K562 (cell line): ENCODE data around the gene BLOC1S4. TPM values are rescaled to one million over a fixed set of nuclear protein-coding genes. Genes with fewer than 3 reads are reported as not detected.

Source experiments
- ARHGAP35 ChIP-seq: fragments of 450-650 bp; IDR thresholded peaks from 2 replicates; pipeline ENCODE4 v1.6.1; 2018; ENCODE audit not compliant: partially characterized antibody
- CBX2 ChIP-seq: fragments of 200-600 bp; sonication (generic); IDR thresholded peaks from one replicate; pipeline ENCODE4 v1.6.1; 2012; ENCODE audit warnings: mild to moderate bottlenecking, low read length, inconsistent platforms; ENCODE audit not compliant: insufficient read depth, poor library complexity, severe bottlenecking
- GTF2A2 ChIP-seq: IDR thresholded peaks from 2 replicates; pipeline ENCODE4 v1.6.1; 2016; ENCODE audit warnings: mild to moderate bottlenecking, missing genetic modification characterization, missing compliant biosample characterization
- KDM1A ChIP-seq, 2 experiments: fragments of 450-650 bp; IDR thresholded peaks; 2 replicates each; pipeline ENCODE4 v1.6.1; 2016; ENCODE audit warnings: mild to moderate bottlenecking in 2 of 2
- MTF1 ChIP-seq: fragments of 250-450 bp; sonication (Bioruptor Pico); IDR thresholded peaks from 2 replicates; pipeline ENCODE4 v1.9.0; 2021; ENCODE audit warnings: moderate library complexity, mild to moderate bottlenecking, inconsistent platforms, borderline replicate concordance
- NR4A1 ChIP-seq, 2 experiments: fragments of 250-450 bp in 1 of 2; fragments of 450-650 bp in 1 of 2; sonication (Bioruptor Pico) in 1 of 2; IDR thresholded peaks; 2 replicates each; pipeline versions ENCODE4 v1.4.0 to v1.6.1; 2016 to 2020; ENCODE audit warnings: mild to moderate bottlenecking in 2 of 2, missing compliant biosample characterization in 1 of 2, missing genetic modification characterization in 1 of 2, moderate library complexity in 1 of 2
- PHF8 ChIP-seq: fragments of 200-600 bp; sonication (generic); IDR thresholded peaks from 2 replicates; pipeline ENCODE4 v1.6.1; 2012; ENCODE audit warnings: mixed run types, mild to moderate bottlenecking, inconsistent platforms, low read length, moderate library complexity, borderline replicate concordance
- ZBTB1 ChIP-seq: sonication (generic); formaldehyde crosslinking; IDR thresholded peaks from 2 replicates; pipeline ENCODE4 v1.8.1; 2023; ENCODE audit warnings: missing genetic modification reagents, low read depth, mild to moderate bottlenecking, borderline replicate concordance
- ZKSCAN8 ChIP-seq: fragments of 200-800 bp; sonication (Bioruptor generic); IDR thresholded peaks from 2 replicates; pipeline ENCODE4 v1.6.1; 2016; ENCODE audit warnings: missing genetic modification characterization, missing compliant biosample characterization
- ZNF184 ChIP-seq: sonication (generic); formaldehyde crosslinking; IDR thresholded peaks from 2 replicates; pipeline ENCODE4 v1.5.0; 2020; ENCODE audit warnings: missing genetic modification reagents
- ZNF263 ChIP-seq: sonication (generic); formaldehyde crosslinking; IDR thresholded peaks from 2 replicates; pipeline ENCODE4 v1.8.0; 2022; ENCODE audit warnings: mild to moderate bottlenecking, missing genetic modification reagents, borderline replicate concordance
- ZSCAN29 ChIP-seq: fragments of 450-650 bp; IDR thresholded peaks from 2 replicates; pipeline ENCODE4 v1.6.1; 2017
- polyA plus RNA-seq, 8 experiments: library from polyadenylated mRNA; depleted of rRNA in 4 of 8; stranded (reverse) in 5 of 8; unstranded in 3 of 8; fragments of >200 nt; fragmentation: Nextera tagmentation in 2 of 8; fragmentation: Illumina TruSeq in 1 of 8; extraction: Ambion mirVana in 2 of 8; extraction: Trizol in 1 of 8; gene quantifications; 2 replicates each; pipeline versions ENCODE4 v1.2.1 to v1.2.3, GENCODE V29; 2011 to 2014; ENCODE audit warnings: inconsistent platforms in 1 of 8, missing spikeins in 1 of 8
- total RNA-seq, 7 experiments: library from RNA; depleted of rRNA in 6 of 7; stranded (reverse); fragments of >200 nt in 6 of 7; fragmentation: Illumina TruSeq in 2 of 7; extraction: Trizol in 2 of 7; gene quantifications; 2 replicates each; pipeline versions ENCODE4 v1.2.1 to v1.2.3, GENCODE V29; 2011 to 2021; ENCODE audit warnings: low replicate concordance in 1 of 7
- TF ChIP-seq, protein P1 (sequence below): fragments of 200-600 bp; sonication (generic); IDR thresholded peaks from one replicate; pipeline ENCODE4 v1.6.1; 2012; ENCODE audit warnings: mild to moderate bottlenecking, low read depth, low read length, inconsistent platforms
- TF ChIP-seq, protein P2 (sequence below): sonication (generic); formaldehyde crosslinking; IDR thresholded peaks from 2 replicates; pipeline ENCODE4 v1.8.0; 2023; ENCODE audit warnings: mild to moderate bottlenecking, missing genetic modification reagents
- TF ChIP-seq, protein P3 (sequence below): fragments of 250-450 bp; sonication (Bioruptor Pico); IDR thresholded peaks from 2 replicates; pipeline ENCODE4 v1.8.0; 2021; ENCODE audit warnings: moderate library complexity, mild to moderate bottlenecking, inconsistent platforms

The BLOC1S4 gene
- total and polyA plus RNA-seq, 9 of the 15 experiments (the other 6 are each of a cell fraction or from before 2014, with no cell fraction given): 3.1 to 31.6 (median 11.2) TPM

DNA sequence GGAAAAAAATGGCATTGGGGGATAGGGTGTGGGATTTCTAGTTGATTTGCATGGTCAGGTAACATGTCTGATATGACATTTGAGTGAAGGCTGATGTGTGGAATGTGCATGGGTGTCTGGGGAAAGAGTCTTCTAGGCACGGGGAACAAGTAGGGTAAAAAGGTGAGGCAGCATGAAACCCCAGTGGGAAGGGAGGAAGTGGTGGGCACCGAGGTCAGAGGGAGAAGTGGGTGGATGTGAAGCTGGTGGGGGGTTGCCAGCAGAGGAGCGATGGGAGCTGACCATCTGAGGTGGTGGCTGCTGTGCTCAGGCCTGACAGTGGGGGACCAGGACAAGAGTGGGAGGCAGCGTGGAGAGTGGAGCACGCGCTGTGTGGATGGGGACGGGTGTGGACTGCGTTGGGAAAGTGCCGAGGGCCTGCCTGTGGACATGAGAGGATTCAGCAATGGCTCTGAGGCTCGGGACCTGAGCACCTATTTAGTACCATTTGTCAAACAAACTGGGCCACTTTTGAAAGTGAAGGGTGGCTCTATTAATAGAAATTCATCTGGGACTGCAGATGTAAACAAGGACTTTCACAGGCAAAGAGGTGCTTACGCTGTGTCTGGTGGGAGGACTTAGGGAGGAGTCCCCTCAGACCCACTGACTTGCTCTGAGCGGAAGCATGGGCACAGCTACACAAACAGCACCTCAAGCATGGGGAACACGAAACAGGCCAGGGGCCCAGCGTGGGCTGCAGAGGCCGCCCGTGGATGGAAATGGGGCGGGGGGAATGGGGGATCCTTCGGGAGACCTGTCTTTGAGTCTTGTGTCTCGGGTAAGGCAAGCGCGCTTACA is 39.0 kb upstream of the BLOC1S4 start (continued):
- TF ChIP-seq, protein P1, sequence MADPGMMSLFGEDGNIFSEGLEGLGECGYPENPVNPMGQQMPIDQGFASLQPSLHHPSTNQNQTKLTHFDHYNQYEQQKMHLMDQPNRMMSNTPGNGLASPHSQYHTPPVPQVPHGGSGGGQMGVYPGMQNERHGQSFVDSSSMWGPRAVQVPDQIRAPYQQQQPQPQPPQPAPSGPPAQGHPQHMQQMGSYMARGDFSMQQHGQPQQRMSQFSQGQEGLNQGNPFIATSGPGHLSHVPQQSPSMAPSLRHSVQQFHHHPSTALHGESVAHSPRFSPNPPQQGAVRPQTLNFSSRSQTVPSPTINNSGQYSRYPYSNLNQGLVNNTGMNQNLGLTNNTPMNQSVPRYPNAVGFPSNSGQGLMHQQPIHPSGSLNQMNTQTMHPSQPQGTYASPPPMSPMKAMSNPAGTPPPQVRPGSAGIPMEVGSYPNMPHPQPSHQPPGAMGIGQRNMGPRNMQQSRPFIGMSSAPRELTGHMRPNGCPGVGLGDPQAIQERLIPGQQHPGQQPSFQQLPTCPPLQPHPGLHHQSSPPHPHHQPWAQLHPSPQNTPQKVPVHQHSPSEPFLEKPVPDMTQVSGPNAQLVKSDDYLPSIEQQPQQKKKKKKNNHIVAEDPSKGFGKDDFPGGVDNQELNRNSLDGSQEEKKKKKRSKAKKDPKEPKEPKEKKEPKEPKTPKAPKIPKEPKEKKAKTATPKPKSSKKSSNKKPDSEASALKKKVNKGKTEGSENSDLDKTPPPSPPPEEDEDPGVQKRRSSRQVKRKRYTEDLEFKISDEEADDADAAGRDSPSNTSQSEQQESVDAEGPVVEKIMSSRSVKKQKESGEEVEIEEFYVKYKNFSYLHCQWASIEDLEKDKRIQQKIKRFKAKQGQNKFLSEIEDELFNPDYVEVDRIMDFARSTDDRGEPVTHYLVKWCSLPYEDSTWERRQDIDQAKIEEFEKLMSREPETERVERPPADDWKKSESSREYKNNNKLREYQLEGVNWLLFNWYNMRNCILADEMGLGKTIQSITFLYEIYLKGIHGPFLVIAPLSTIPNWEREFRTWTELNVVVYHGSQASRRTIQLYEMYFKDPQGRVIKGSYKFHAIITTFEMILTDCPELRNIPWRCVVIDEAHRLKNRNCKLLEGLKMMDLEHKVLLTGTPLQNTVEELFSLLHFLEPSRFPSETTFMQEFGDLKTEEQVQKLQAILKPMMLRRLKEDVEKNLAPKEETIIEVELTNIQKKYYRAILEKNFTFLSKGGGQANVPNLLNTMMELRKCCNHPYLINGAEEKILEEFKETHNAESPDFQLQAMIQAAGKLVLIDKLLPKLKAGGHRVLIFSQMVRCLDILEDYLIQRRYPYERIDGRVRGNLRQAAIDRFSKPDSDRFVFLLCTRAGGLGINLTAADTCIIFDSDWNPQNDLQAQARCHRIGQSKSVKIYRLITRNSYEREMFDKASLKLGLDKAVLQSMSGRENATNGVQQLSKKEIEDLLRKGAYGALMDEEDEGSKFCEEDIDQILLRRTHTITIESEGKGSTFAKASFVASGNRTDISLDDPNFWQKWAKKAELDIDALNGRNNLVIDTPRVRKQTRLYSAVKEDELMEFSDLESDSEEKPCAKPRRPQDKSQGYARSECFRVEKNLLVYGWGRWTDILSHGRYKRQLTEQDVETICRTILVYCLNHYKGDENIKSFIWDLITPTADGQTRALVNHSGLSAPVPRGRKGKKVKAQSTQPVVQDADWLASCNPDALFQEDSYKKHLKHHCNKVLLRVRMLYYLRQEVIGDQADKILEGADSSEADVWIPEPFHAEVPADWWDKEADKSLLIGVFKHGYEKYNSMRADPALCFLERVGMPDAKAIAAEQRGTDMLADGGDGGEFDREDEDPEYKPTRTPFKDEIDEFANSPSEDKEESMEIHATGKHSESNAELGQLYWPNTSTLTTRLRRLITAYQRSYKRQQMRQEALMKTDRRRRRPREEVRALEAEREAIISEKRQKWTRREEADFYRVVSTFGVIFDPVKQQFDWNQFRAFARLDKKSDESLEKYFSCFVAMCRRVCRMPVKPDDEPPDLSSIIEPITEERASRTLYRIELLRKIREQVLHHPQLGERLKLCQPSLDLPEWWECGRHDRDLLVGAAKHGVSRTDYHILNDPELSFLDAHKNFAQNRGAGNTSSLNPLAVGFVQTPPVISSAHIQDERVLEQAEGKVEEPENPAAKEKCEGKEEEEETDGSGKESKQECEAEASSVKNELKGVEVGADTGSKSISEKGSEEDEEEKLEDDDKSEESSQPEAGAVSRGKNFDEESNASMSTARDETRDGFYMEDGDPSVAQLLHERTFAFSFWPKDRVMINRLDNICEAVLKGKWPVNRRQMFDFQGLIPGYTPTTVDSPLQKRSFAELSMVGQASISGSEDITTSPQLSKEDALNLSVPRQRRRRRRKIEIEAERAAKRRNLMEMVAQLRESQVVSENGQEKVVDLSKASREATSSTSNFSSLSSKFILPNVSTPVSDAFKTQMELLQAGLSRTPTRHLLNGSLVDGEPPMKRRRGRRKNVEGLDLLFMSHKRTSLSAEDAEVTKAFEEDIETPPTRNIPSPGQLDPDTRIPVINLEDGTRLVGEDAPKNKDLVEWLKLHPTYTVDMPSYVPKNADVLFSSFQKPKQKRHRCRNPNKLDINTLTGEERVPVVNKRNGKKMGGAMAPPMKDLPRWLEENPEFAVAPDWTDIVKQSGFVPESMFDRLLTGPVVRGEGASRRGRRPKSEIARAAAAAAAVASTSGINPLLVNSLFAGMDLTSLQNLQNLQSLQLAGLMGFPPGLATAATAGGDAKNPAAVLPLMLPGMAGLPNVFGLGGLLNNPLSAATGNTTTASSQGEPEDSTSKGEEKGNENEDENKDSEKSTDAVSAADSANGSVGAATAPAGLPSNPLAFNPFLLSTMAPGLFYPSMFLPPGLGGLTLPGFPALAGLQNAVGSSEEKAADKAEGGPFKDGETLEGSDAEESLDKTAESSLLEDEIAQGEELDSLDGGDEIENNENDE: no peak
- TF ChIP-seq, protein P2, sequence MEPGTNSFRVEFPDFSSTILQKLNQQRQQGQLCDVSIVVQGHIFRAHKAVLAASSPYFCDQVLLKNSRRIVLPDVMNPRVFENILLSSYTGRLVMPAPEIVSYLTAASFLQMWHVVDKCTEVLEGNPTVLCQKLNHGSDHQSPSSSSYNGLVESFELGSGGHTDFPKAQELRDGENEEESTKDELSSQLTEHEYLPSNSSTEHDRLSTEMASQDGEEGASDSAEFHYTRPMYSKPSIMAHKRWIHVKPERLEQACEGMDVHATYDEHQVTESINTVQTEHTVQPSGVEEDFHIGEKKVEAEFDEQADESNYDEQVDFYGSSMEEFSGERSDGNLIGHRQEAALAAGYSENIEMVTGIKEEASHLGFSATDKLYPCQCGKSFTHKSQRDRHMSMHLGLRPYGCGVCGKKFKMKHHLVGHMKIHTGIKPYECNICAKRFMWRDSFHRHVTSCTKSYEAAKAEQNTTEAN: no peak
- TF ChIP-seq ZNF184 (CRISPR knock-in tag) (no peak), MTF1 (CRISPR knock-in tag) (no peak), ZNF263 (CRISPR knock-in tag) (peak; percentile 76), ZBTB1 (CRISPR knock-in tag) (no peak), PHF8 (no peak), ARHGAP35 (peak; percentile 44), ZKSCAN8 (CRISPR knock-in tag) (no peak), CBX2 (no peak), ZSCAN29 (no peak), GTF2A2 (tag) (no peak), KDM1A (IDR thresholded peaks at IDR 0.05) (no peak), NR4A1 (CRISPR knock-in tag; IDR thresholded peaks at IDR 0.05) (no peak), NR4A1 (tag; IDR thresholded peaks at IDR 0.05) (no peak)
- TF ChIP-seq, protein P3, sequence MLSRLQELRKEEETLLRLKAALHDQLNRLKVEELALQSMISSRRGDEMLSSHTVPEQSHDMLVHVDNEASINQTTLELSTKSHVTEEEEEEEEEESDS (CRISPR knock-in tag): no peak
